ENCODE data around the gene PSAP.

Gene PSAP

GRCh38 chr10:71805776-71806703, 45.0 kb downstream of the PSAP start:
- peak; percentile 25 for DNase-seq

GRCh38 chr10:71804077-71804476, 47.0 kb downstream of the PSAP start:
- DNase-seq, result no peak

GRCh38 chr10:71802715-71803488, 48.1 kb downstream of the PSAP start:
- no peak for DNase-seq

- DNase-seq, result no peak
Observed at GRCh38 chr10:71802235-71802634, 48.8 kb downstream of the PSAP start.

GRCh38 chr10:71801361-71801760, 49.7 kb downstream of the PSAP start:
- no peak for DNase-seq

GRCh38 chr10:71799608-71800453, 51.2 kb downstream of the PSAP start:
- DNase-seq, result no peak

- DNase-seq, result no peak
Observed at GRCh38 chr10:71799112-71799511, 51.9 kb downstream of the PSAP start.

GRCh38 chr10:71798308-71798624, 52.8 kb downstream of the PSAP start:
- no peak for DNase-seq

GRCh38 chr10:71797533-71798307, 53.3 kb downstream of the PSAP start:
- no peak for DNase-seq

GRCh38 chr10:71796749-71797405, 54.2 kb downstream of the PSAP start:
- no peak for DNase-seq

- DNase-seq, result peak; percentile 12
Observed at GRCh38 chr10:71795248-71795647, 55.8 kb downstream of the PSAP start.

- DNase-seq, result no peak
Observed at GRCh38 chr10:71790749-71791440, 60.2 kb downstream of the PSAP start.

- no peak for DNase-seq
Observed at GRCh38 chr10:71789871-71790270, 61.2 kb downstream of the PSAP start.

- no peak for DNase-seq
Observed at GRCh38 chr10:71788954-71789353, 62.1 kb downstream of the PSAP start.

- no peak for DNase-seq
Observed at GRCh38 chr10:71784679-71785272, 66.3 kb downstream of the PSAP start.

GRCh38 chr10:71783917-71784678, 67.0 kb downstream of the PSAP start:
- no peak for DNase-seq

GRCh38 chr10:71782917-71783490, 68.0 kb downstream of the PSAP start:
- DNase-seq, result no peak

- no peak for DNase-seq
Observed at GRCh38 chr10:71782221-71782916, 68.7 kb downstream of the PSAP start.

- DNase-seq, result no peak
Observed at GRCh38 chr10:71780719-71781118, 70.3 kb downstream of the PSAP start.
